HG02588 (cell line): ENCODE results near the gene CNNM2.

ENCODE experiments used
- ATAC-seq: cut with Tn5 transposase; IDR thresholded peaks from one replicate; pipeline ENCODE4 v1.9.1; 2021; ENCODE audit warnings: mild to moderate bottlenecking, moderate library complexity; ENCODE audit not compliant: unreplicated experiment

Gene CNNM2

DNA sequence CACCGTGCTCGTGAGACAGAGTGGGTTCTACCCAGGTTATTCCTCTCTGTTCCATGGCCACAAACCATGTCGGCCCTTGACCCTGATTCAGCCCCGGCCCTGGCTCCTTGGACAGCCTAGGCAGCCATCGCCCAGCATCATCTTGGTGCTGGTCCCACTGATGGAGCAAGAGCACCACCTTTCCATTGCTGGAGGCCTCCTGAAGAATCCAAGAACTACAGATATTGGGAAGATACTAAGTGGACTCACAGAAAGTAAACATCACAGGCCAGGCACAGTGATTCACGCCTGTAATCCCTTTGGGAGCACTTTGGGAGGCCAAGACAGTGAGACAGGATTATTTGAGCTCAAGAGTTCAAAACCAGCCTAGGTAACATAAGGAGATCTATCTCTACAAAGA is 149.9 kb downstream of the CNNM2 start:
- no peak for ATAC-seq

DNA sequence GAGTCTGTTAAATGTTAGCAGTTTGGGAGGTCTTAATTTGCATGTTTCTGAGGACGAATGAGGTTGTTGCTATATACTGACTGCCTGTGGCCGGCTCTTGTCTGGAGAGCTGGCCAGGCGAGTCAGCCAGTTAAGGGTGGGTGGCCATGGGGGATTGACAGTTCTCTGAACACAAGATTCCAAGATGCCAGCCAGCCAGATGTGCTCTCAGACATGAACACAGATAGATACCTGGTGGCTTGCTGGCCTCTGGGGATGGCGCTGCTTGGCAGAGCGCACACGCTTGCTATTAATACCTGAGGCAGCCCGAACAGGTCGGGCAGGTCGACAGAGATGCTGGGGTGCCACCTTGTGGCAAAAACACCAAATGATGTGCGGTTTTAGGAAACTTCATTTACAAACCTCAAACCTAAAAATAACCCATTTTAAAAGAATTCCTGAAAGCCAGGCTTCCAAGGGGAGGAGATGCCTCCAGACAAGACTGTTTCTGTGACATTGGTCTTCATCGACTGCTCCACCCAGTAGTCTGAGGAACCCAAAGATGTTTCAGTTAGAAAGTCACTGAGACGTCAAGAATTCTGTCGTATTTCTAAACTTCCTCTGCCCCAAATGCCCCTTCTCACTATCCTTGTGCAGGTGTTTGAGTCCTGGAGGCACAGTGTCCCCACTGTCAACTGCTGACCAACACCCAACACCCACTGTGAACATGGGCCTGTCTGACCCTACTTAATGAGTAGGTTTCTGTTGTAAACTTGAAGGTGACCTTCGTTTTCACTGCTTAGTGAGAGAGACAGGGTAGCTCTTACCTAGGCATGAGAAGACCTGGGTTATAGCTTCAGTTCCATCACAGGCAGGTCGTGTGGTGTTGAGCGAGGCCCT is 151.6 kb downstream of the CNNM2 start:
- peak; percentile 62 for ATAC-seq

DNA sequence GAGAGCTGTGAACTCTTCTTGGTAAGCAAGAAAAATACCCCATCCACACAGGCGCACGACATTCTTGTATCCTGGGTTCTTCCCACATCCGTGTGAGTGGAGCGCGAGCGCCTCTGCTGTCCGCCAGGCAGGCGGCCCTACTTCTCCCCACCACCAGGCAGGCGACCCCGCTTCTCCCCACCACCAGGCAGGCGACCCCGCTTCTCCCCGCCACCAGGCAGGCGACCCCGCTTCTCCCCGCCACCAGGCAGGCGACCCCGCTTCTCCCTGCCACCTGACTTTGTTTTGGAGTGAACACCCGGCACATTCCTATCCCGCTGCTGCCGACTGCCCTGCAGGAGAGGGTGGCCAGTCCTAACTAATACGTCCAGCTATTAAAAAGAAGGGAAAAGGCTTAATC is 154.2 kb downstream of the CNNM2 start:
- ATAC-seq = no peak

DNA sequence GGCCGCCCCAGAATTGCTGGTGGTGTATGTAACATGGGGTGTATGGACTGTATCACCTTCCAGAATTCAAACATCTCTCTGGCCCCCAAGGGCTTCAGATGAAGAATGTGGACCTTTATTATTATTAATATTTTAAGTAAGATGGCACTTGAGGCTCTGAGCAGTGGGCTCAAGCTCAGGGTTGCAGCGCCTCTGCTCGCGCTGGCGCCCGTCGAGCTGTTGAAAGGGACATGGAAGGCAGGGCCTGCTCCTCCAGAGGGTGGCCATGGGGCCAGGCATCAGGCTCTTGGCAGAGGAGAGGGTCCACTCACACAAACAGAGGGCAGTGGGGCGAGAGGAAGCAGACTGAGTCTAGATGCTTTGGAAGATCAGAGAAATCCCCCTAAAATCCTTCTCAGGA is 154.8 kb downstream of the CNNM2 start:
- no peak for ATAC-seq

DNA sequence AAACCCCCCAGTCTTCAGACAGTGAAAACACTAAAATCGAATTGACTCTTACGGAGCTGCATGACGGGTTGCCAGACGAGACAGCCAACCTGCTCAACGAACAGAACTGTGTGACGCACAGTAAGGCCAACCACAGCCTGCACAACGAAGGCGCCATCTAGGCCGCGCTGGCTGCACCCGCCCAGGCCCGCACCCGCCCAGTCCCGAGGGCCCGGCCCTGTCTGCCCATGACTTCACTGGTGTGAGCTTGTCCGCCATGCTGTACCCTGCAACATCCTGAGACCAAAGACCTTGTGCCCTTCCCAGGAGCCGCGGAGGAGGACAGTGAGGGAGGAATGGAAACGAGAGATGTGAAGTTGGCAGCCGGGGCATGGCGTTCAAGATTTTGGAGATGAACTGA is 158.9 kb downstream of the CNNM2 start:
- ATAC-seq = no peak

DNA sequence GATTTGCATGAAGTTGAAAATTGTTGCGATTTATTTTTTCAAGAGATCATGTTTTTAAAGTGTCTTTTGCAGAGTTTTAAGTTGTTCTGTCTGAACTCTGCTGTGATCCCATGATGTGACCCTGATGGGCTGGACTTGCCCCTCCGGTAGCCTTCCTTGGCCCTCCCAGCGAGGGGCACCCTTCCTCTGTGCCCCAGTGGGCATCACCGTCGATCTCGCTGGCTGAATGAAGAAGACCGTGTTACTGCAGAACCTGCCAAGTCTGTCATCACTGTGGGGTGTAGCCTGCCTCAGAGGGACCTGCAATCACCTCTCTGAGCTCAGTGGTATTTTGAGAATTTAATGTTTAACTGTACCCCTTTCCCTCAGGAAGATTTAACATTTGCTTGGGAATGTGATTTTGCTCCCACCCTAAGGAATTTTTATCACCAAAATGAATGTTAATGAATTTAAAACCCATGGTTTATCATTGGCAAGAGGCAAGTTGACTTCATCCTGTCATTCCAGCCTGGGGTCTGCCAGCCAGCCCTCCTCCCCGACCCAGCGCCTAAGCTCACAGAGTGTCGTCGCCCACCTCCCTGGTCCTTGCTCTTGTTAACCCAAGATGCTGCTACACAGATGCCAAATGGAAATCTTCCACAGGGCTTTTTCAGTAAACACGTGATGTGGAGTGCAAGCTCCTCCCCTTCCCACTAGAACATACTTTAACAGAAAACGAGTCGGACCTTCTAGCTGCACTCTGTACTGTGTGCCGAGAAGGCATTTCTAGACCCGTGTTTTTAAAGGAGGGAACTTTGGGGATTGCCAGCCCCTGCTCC is 159.6 kb downstream of the CNNM2 start:
- no peak for ATAC-seq

DNA sequence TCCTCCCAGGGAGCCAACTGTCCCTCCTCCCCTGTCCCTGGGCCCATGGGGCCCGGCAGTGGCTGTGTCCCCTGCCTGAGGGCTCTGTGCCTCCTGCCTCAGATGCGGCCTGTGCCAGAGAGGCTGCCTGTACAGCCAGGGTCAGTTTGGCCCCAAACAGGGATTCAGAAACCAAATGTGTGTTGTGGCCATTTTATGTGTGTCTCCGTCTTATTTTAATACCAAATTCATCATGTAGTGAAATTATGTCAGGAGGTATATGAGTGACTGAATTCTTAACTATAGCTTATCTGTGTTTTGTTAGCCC is 160.2 kb downstream of the CNNM2 start:
- no peak for ATAC-seq

DNA sequence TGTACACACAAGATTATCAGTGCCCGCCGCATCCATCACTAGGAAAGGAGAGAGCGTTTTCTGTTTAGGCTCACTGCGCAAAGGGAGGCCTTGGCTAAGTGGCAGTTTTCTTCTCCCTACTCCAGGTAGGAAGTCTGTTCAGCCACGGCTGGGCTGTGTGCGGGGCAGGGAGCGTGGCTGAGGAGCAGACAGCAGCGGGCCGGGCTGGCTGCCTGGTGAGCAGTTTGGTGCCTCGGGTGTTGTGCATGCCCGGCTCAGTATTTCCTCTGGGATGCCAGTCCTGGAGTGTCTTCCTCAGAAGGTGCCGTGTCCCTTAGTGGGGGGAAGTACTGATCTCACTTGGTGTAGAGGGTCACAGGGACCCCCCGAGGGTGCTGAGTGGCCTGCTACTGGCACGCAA is 160.6 kb downstream of the CNNM2 start:
- ATAC-seq = no peak

DNA sequence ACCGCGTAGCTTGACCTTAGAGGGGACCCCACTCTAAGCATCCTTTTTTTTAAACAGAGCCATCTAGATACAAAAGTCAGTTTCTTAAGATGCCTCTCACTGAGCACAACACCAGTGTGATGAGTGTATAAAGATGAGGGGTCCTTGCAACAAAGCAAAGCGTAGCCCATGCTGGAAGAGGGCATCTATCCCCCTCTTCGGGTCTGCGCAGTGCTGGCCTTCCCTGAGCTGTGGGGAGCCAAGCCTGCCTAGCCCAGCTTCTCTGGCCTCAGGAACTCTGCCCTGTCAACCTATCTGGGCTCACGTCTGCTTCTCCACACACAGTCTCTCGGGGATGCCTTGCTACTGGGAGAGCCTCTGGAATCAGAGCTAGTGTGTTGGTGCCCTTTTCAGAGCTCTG is 161.0 kb downstream of the CNNM2 start:
- no peak for ATAC-seq

DNA sequence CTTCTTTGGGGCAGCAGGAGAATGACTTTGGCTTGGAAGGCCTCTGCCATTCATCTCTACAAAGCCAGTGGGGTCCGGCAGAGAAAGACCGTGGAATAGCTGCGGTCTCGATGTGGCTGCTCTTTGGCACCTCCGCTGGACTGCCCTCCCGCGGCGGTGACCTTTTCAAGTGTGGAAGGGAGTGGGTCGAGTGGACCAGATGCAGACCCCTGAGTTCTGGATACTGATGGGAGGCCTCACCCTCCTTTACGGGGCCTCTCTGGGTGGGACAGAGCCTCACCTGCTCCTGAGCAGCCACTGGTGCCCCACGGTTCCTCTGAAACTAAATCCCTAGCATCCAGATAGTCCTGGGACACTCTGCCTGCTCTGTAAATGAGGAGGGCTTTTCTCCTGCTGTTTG is 161.9 kb downstream of the CNNM2 start:
- ATAC-seq = no peak

DNA sequence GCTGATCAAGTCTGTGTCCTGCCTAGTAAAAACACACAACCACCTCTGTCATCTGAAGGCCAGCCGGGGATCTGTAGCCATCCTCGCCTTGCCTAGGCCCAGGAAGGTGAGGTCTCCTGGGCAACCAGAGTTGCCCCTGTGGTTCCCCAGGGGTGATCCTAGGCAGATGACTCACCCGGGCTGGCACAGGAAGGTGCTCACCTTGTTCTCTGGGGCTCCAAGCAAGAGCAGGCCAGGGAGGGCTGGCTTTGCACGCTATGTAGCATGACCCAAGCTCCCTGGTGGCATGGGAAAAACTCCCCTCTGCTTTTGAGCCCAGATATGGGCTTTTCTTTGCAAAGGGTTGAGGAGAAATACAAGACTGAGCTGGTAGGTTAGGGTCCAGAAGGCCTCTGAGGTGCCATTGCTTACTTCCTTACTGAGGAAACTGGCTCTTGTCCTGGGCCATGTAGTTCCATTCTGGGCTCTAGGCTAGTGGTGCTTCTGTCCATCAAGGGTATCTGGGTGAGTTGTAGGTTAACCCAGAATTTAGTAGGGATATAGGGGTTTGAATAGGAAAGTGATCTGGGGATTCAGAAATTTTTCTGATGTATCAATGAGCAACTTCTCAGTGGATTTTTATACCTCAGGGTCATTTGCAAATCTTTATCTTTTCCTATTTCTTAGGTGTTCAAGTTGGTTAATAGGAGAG is 162.9 kb downstream of the CNNM2 start:
- no peak for ATAC-seq

DNA sequence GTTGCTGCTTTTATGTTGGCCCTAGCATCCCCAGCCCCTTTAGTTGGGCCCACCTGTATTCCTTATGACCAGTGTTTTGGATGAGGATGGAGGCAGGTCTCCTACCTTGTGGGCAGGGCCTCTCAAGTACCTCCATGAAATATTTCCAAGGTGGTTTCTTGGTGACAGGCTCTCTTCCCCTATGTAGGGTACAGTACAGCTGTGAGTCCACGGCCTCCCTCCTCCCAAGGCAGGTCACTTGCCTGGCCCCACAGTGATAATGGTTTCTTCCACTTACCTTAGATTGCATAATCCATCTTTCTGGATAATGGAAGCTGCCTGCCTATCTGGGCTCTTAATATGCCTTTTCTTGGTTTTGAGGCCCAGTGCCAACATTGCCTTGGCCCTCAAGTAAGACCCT is 164.6 kb downstream of the CNNM2 start:
- no peak for ATAC-seq

DNA sequence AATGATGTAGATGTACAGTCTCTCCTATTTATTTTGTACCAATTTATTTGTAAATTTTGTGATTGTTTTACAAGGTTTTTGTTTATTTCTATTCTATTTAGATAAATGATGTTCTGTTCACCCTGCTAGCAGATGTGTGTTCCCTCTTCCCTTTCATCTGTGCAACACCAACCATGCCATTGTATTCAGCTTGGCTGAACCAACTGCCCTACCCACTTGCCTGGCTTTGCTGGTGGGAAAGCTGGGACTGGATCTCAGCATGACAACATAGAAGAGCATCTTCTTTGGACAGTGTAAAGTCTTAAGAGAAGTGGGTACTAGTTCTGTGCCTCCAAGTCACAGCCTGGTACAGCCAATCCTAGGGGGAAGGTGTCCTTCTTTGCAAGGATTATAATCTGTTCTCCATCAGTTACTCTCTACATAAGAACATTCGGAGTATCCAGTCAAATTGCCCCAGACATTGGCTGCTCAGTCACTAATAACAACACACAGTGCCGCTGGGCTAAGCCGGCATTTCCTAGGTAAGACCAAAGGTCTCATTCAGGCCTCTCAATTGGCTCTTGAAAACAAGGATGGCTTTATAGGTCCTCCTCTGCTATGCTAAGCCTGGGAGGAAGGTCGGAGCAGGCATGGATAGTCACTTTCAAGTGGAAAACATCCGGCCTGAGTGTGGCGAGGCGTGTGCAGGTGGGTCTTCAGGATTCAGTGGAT is 165.3 kb downstream of the CNNM2 start:
- ATAC-seq = no peak

DNA sequence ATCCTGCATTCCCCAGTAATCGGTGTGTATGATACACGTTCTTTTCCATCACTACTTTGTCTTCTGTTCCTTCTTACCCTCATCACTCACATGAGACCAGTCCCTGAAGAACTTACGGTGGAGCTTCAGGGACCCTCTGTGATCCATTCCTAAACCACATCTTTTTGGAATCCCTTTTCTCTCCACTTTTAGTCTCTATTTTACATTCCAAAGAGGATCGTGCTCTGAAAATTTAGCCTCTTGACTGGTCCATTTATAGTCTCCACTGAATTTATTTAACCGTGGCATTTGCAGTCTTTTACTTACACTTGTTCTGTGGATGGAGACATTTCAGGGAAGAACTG is 165.9 kb downstream of the CNNM2 start:
- no peak for ATAC-seq

DNA sequence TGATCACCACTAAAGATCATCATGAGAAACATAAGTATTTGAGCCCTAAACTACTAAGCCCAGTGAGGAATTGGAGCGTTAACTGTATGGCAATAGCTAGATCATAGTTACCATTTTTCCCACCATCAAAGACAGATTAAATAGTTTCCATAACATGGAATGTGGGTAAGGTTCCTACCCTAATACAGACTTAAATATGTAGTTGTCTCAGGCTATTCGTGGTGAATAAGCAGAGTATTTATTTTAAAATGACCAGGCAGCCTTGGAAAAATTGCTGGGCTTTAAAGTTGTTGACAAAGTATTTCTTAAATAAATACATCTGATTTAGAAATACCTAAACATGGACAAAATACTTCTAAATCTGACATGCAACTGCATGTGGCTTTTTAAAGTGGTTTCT is 168.2 kb downstream of the CNNM2 start:
- ATAC-seq = no peak

DNA sequence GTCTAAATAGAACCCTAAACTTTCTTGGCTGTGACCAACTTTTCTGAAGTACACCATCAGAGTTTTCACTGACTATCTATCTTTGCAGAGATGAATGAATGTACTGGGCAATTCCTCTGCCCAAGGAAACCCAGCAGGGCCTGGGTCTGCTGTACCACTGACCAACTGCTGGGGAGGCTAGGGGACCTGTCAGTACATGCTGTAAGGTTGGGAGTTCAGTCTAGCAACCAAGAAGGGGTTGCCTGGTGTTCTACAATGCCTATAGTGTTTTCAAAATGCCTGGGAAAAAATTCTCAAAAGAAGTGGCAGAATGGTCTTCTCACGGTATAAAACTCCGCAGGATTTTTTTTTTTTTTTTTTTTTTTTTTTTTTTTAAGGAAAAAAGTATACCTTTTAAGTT is 168.7 kb downstream of the CNNM2 start:
- no peak for ATAC-seq

DNA sequence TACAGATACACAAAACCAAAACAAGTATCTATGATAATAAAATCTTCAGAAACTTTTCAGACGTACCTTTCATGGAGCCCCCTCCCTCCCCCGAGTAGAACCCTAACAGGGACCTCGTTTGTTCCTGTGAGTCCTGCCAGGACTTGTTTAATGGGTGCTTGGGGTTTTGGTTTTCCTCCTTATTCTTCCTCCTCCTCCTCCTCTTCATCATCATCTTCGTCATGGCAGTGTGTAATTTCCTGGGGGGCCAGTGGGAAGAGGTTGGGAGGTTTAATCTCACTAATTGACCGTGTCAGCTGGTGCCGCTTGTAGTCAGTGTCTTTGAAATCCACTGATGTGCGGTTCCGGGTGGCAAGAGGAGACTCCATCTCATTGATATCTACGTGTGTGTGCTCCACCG is 171.4 kb downstream of the CNNM2 start:
- ATAC-seq = no peak

DNA sequence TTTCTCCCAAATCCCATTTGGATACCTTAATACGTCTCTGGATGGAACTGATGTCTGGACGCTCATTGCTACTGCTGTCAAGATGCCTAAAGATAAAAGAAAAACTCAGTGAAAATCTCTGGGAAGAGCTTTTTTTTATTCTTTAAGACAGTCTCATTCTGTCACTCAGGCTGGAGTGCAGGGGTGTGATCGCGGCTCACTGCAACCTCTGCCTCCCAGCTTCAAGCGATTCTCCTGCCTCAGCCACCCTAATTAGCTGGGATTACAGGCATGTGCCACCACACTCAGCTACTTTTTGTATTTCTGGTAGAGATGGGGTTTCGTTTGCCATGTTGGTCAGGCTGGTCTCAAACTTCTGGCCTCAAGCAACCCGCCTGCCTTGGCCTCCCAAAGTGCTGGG is 172.8 kb downstream of the CNNM2 start:
- ATAC-seq = no peak

DNA sequence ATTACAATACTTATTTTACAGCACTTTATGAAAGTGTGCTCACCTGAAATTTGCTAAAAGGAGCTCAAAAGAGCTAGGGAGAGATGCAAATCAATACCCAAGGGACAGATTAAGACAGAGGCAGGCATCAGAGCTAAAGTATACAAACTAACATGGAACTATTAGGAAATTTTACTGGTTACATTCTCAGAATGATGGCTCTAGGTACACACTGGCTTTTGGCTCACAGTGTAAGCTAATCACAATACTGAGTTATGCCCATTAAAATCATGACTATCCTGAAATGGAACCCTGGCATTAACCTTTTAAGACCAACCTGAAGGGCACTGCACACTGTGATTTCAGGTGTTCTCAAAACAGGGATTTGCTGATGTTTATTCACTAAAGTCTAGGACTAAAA is 176.9 kb downstream of the CNNM2 start:
- ATAC-seq = no peak

DNA sequence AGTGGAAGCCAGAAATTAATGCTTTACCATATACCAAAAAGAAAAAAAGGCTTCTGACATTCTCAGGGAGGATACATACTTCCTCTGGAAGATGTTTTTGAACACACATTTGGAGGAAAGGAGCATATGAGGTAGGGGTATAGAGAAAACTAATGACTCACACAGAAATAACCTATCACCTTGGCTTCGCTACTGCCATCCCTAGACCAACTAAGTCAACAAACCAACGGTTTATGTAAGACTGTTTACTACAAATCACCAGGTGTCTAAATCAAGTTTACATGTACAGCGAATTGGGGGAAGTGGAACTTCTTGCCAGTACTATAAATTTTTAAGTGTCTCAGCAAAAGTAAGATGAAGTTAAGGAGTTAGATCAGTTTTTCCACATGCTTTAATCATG is 178.0 kb downstream of the CNNM2 start:
- ATAC-seq = no peak

DNA sequence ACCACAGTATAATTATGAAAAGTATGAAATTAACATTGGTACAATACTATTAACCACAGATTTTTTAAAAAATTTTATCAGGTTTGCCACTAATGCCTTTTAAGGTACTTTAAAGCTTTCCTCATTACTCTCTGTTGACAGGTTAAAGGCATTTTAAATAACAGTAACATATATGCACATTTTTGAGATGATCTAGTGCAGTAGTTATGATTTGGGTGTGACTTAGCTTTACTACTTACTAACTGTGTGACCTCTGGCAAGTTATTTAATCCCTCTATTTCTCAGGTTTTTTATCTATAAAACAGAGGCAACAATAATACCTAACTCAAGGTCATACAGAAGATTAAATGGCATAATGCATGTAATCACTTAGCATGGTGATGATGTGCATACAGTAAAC is 180.1 kb downstream of the CNNM2 start:
- ATAC-seq = no peak
